NCI-H2171 (cell line): Measurements from ENCODE around the gene SGK2.
"Not testable (repeated sequence)": the region's sequence is repeated elsewhere in the genome, so short reads cannot be mapped to it uniquely, and the experiment has no call there.

Experiments used
- DNase-seq: peaks from one replicate; lab custom pipeline; 2025; lab: John Stamatoyannopoulos, UW

Gene SGK2

DNA sequence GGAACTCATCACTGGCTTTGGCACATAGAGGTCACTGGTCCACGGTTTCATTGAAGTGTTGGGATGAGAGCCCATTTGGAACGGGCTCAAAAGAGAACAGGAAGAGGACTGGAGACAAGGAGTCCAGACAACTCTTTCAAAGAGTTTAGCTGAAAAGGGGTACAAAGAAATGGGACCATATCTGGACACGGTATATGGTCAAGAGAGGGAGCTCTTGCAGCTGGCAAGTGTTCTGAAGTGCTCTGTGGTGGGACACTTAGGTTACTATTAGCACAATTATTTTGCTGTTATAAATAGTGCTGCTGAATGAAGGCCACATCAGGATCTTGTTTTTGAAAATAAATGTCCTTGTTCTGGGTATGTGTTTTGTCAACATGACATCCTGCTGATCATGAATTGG is 4.6 kb downstream of the SGK2 start:
- DNase-seq, result no peak

GRCh38 chr20:43563991-43564390 is 5.2 kb downstream of the SGK2 start:
- no peak for DNase-seq

- DNase-seq, result no peak
Observed at GRCh38 chr20:43564455-43564854, 5.6 kb downstream of the SGK2 start.

DNA sequence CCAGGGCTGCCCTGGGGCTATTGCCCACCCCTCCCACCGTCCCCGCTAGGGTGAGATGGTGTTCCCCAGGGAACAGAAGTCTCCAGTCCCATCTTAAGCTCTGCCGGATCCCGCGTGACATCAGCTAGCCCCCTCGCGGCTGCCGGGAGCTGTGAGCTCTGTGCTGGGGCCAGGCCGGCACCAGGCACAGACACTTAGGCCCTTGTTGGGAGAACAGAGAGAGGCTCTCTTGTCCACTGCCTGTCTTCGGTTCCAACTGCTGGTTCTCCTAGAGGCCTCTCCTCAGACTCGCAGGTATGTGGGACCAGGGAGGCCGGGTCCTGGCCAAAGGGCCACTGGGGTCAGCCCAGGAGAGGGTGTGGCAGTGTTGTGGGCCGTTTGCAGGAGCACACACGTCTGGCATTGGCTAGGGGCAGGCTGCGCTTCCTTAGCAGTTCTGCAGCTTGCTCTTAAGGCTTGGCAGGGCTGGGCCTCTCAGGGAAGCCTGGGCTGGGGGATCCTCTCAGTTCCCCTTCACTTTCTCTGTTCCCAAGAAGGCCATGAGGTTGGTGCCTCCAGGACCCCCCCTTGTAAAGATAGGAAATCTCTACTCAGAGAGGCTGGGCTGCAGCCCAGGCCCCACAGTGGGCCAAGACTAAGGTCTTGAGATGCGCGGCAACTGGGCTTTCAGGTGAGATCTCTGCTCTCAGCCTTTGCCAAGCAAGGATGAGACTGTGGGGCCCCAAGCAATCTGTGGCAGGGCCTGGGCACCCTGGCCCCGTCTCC is 6.3 kb downstream of the SGK2 start:
- DNase-seq, result no peak

DNA sequence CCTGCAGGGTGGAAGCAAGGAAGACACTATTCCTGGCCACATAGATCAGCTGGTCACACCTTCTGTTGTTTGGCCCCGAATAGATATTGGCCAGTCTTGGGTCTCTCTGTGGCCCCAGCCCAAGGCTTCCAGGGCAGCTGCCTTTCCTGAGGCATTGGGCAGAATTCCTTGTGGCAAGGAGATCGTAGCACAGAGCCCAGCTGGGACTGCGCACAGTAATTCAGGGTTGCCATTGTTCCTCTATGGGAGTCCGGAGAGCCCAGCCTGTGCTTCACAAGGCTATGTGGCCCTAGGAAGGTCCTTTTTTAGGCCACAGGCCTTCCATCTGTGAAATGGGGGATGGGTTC is 6.9 kb downstream of the SGK2 start:
- no peak for DNase-seq

DNA sequence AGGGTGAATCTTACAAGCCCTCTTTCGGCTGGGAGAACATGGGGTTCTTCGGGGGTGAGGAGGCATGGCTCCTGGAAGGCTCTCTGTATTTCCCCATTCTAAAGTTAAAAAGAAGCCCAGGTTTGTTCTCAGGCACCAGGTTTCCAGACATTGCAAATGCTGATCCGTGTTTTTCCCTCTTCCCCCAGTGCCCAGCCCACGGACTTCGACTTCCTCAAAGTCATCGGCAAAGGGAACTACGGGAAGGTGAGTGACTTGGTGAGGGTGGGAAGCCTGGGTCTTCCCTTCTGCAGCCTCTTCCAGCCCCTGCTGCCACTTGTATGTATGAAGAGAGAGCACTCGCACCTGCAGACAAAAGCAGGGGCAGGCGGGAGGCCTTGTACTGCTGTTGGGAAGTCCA is 8.7 kb downstream of the SGK2 start:
- no peak for DNase-seq

DNA sequence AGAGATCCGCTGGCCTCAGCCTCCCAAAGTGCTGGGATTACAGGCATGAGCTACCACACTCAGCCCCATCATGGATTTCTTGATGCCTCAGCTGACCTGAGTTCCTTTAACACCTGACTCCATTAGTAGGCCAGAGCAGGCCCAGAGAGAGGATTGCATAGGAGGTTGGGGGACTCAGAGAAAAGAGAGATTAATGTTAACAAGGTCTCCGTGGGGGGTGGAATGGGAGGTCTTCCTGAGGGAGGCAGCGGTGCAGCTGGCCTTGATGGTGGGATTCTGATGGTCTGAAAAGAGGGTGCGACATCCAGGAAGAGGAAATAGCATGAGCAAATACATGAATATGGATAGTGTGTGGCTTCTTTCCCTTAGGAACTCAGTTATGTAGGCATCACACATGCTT is 9.9 kb downstream of the SGK2 start:
- no peak for DNase-seq

DNA sequence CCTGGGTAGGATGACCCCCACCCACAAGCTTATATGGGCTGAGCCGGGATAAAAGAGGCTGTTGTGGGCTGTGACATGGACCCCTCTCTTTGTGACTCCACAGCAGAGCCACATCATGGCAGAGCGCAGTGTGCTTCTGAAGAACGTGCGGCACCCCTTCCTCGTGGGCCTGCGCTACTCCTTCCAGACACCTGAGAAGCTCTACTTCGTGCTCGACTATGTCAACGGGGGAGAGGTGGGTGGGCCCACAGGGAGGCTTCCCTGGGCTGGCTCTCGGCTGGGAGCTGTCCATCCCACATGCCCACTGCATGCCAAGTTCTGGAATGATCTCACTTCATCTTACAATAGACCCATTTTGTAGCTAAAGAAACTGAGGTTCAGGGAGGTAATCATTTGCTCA is 10.5 kb downstream of the SGK2 start:
- no peak for DNase-seq

DNA sequence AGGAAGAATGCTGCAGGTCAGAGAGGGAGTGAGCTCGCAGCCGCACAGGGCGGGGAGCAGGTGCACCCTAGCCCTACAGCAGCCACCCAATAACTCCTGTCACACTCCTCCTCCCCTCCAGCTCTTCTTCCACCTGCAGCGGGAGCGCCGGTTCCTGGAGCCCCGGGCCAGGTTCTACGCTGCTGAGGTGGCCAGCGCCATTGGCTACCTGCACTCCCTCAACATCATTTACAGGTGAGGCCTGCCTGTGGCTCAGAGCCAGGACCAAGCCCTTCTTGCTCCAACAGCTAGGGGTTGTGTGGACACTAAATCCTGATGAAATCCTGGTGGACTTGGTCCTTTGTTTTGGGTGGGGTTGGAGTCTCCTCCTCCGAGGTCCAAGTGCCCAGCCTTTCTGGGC is 11.7 kb downstream of the SGK2 start:
- no peak for DNase-seq

DNA sequence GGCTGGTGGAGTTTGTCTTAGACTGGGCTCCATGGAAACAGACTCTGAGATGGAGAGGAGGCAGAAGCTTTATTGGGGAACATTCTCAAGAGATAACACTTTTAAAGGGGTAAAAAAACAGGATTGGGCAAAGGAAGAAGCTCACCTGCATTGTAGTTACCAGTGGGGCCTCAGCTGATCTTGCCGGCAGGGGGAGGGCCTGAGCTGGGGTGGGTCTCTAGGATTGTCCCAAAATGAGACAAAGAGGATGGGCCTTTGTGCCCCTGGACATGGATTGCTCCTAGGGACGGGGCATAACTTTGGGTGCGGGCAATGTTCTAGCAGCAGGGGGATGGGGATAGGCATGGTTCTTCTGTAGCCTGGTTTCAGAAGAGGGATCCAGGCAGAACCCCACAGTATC is 12.5 kb downstream of the SGK2 start:
- no peak for DNase-seq

DNA sequence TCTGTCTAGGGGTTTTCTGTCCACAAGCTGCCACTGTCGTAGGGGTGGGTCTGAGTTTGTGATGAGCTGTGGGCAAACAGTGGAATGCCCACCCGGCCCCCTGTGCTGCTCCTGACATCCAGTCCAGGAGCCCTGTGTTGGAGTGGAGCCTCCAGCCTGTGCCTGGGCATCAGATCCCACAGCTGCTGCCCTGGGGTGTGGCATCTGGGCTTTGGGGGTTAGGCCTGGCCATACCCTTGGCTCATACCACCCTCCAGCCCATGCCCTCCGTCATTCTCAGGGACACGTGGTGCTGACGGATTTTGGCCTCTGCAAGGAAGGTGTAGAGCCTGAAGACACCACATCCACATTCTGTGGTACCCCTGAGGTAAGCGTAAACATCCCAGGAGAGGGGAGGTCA is 12.9 kb downstream of the SGK2 start:
- no peak for DNase-seq

- DNase-seq, result no peak
Observed at GRCh38 chr20:43572891-43573290, 14.1 kb downstream of the SGK2 start.

DNA sequence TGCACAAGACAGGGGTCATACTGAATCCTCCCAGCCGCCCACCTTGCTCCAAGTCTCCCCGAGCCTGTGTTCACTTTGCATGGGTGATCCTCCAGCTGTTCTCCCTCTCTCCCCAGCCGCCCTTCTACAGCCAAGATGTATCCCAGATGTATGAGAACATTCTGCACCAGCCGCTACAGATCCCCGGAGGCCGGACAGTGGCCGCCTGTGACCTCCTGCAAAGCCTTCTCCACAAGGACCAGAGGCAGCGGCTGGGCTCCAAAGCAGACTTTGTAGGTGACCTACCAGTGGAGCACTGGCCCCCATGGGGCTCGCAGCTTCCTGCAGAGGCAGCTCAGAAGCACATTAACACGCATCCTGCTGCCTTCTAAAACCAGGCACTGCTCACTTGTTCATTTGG is 17.3 kb downstream of the SGK2 start:
- DNase-seq, result no peak

DNA sequence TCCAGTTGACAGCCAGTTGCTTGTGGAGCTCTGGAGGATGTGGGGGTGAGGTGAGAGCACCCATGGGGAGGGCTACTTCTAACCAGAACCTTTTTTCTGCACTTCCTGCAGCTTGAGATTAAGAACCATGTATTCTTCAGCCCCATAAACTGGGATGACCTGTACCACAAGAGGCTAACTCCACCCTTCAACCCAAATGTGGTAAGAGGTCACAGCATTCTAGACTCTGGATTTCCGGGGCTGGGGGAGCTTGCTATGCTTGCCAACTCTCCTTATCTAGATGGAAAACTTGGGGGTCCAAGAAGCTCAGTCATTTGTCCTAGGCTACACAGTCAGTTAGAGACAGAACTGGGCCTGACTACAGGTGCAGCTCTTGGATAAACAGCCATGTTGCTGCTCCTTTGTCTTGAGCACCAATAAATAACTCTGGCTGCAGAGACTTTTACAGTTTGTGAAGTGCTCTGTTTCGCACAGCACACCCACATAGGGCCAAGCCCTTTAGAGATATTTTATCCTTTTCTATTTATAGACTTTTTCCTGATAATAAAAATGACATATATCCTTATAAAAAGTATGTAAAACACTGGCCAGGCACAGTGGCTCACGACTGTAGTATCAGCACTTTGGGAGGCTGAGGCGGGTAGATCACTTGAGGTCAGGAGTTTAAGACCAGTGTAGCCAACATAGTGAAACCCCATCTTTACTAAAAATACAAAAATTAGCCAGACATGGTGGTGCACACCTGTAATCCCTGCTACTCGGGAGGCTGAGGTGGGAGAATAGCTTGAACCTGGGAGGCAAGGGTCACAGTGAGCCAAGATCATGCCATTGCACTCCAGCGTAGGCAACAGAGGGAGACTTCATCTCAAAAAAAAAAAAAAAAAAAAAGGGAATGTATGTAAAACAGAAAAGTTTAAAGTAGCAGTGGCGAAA is 21.3 kb downstream of the SGK2 start:
- no peak for DNase-seq

GRCh38 chr20:43583133-43583864 is 24.5 kb downstream of the SGK2 start:
- no peak for DNase-seq

GRCh38 chr20:43583982-43584432 is 25.2 kb downstream of the SGK2 start:
- DNase-seq, result no peak

- no peak for DNase-seq
Observed at GRCh38 chr20:43584448-43585136, 25.8 kb downstream of the SGK2 start.

- DNase-seq, result no peak
Observed at GRCh38 chr20:43586641-43587040, 27.8 kb downstream of the SGK2 start.

DNA sequence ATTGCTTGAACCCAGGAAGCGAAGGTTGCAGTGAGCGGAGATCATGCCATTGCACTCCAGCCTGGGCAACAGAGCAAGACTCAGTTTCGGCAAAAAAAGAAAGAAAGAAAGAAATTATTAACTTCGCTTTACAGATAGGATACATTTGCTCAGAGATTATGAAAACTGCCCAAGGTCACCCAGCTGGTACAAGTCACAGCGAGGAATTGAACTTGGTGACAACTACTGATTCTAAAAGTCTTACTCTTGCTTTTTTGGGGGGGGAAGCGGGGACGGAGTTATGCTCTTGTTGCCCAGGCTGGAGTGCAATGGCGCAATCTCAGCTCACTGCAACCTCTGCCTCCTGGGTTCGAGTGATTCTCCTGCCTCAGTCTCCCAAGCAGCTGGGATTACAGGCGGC is 29.7 kb downstream of the SGK2 start:
- DNase-seq, result not testable (repeated sequence)

- no peak for DNase-seq
Observed at GRCh38 chr20:43590036-43590391, 31.2 kb downstream of the SGK2 start.

GRCh38 chr20:43590392-43591303 is 31.8 kb downstream of the SGK2 start, which contains the start of gene IFT52:
IFT52 (plus strand) TSS chr20:43590937; CDS start chr20:43594699, 3,762 bp downstream.
- peak; percentile 93 for DNase-seq
